ENCODE measurements around the gene LCLAT1.

Gene LCLAT1

DNA sequence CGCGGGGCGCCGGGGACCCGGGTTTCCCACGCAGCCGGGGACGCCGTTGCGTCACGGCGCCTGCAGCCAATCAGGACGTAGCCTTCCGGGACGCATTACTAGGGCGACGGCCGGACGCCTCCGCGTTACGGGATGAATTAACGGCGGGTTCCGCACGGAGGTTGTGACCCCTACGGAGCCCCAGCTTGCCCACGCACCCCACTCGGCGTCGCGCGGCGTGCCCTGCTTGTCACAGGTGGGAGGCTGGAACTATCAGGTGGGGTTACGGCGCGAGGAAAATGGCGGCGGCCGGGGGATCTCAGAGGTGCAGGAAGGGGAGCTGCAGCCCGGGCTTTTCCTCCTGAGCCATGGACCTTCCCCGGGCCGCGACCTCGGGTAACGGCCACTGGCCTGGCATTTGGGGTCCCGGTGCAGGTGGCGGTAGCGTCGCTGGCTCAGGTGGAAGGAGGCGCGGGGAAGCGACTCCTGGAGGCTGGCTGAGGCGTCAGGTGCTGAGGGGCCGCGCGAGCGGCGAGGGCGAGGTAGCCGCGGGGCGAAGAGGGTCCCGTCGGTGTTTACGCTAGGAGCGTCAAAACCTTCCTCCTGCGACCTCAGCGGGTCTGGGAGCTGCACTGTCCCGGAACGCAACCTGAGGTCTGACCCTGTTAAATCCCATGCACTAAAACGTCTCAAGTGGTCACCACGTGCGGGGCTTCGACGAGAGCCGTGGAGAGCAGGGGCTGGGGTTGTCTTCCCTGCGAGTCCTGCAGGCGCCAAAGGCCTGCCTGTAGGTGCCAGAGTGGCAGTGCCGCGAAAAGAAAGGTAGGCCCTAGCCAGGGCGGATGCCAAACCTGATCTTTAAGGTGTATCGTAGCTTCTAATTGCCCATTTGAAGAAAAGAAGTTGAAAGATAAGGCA, at the start of gene LCLAT1:
Gene LCLAT1 (plus strand): TSS at position 98 of the 897 bp plus-strand sequence. CDS start 78,345 bp downstream, outside the sequence.
- peak; percentile 90 for DNase-seq

DNA sequence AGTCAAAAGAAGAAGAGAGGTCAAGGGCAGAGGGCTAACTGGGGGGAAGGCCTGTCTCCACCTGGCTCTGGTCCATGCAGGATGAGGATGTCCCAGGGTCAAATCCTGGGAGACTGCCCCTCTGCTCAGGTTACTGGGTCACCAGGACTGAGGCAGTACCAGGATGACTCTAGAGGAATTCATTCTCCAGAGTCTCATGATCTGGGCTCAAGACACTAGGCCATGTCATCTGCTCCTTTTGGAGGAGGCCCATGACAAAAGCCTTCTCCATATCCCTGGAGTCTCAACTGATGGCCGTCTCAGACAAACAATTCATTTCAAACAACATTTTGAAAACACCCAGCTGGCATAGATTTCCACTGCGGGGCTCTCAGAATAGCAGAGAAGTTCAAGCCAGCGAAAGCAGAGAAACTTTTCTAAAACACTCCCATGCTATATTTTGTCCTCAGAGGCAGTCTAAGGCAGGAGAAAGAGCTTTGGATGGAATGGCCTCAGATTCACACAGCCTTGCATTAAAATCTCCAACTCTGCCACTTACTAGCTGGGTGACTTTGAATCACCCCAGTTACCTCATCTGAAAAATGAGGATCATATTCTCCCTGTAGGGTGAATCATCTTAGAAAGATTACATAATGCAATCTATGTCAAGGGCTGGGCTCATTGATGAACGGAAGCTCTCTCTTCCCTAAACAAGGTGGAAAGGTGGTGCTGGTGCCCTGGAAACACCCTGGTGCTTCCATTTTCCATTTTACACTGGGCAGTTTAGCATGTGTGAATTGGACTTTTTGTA, 48.8 kb upstream of the LCLAT1 start:
- DNase-seq = no peak

DNA sequence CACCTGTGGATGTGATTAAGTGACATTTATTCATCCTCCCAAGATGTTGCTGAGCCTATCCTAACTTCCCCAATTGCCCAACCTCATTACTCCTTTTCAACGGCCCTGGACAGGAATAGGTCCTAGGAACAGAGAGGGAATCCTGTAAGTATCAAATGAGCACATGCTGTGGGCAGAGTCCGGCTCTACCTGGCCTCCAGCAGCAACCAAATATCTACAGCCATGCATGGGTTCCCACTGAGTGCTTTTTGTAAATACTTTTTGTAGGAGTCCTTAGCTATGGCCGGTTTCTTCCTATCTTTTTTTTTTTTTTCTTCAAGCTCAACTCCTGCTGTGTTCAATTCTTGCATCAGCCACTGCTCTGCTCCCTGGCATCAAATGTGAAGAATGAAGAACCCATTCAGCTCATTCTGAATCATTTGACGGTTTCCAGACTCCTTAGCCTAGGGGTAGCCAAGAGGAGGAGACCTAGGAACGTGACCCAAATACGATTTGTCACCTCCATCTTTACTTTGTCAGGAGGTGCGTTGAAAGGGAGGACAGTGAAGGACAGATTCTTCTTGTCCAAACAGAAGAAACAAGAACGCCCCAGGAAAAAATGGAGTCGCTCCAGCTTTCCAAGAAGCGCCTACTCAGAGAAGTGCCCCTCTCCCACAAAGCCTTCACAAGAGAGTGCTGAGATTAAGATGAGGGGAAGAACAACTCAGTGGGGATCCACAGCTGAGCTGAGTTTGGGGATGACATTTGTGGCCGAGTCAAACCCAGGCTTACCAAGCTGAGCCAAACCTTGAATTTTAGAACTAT, 46.7 kb upstream of the LCLAT1 start:
- no peak for DNase-seq

DNA sequence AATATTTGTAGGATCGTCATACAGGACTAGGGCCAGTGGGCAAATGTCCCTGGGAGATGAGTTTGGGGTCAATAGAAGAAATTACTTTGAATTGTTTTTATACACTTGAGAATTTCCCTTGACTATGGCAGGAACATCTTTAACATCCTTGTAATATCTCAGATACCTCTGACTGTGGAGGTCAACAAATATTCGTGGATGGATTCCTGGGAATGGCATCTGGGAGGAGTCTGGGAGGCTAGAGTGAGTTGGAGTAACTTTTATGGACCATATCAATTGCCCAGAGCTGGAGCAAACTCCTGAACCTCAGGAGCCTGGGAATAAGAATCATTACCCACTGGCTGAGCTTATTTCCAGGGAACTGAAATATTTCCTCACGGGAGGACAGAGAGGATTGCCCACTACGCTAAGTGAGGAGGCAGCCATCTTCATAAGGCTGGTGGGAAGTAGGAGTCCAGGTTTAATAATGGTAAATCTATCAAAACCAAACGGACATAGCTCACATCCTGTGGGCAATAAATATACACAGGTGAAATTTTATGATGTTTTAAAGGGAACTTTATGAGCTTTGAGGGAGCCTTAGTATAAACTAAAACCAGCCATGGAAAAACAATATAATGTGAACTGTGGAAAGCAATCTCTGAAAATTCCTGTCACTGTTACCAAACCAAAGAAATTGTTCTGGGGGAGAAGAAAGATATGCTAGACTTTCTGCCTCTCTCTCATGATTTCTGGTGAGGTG, 44.4 kb upstream of the LCLAT1 start:
- DNase-seq = no peak

DNA sequence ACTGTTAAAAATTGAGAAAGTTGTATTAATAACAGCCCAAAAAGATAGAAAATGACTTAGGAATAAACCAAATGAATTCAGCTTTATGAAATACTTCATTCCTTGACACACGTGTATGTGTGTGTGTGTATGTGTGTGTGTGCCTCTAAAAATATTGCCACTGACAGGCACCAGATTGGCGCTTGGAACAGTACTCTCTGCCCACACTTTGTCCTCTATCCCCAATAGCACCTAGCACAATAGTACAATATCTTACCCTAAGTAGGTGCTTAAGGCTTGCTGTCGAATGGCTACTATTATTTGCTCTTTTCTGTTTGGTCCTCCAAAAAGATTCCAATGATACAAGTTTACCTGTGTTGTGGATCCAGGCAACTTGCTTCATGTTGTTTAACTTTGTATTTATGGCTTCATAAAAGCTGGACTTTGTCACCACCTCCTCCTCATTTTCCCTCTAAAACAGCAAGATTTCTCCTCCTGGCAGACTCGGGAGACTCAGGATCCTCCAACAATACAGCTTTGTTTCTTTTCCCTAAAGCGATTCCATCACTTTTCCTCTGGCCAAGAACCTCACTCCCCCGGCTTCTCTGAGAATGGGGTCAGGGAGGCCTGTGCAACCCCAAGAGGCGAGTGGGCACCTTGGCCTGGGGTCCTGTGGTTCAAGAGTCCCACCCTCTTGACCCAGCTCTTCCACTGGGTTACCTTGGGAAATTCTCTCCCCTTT, 43.3 kb upstream of the LCLAT1 start:
- DNase-seq = no peak

DNA sequence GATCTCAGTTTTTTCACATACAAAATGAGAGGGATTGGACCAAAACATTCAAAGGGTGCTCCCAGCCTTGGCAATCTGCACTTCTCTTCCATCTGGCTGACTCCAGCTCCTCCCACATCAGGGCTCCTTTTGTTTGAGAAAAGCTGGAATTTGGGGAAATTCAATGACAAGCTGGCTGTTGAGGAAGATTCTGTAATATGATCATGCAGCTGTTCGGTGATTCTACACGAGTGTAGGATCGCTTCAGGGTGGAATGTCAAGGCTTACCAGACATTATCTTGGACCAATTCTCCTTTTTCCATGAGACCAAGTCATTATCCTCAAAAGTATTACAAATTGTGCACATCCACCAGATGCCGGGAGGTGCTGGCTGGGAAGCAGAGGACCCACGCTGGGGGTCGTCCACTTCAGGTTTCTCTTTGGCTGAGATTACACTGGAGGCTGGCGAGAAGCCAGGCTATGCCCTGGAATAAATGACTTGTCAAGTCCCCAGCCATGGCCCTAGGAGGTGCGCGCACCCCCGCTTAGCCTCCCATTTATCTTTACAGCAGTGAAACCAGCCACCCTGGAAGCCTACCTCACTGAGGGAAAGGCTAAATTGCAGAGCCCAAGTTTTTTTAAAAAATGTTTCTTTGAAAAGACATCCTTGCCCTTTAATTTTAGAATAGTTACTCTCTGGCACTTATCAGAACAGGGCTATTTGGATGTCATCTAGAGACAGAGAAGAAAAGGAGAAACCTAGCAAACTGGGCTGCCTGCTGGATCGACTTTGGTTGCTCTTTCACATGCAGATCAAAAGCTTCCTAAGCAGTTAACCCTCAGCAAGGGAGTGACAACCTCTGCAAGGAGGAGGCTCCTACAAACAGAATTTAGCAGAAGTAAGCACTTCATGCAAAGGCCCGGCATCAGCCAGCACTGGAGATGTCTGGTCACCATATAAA, 42.5 kb upstream of the LCLAT1 start:
- no peak for DNase-seq

DNA sequence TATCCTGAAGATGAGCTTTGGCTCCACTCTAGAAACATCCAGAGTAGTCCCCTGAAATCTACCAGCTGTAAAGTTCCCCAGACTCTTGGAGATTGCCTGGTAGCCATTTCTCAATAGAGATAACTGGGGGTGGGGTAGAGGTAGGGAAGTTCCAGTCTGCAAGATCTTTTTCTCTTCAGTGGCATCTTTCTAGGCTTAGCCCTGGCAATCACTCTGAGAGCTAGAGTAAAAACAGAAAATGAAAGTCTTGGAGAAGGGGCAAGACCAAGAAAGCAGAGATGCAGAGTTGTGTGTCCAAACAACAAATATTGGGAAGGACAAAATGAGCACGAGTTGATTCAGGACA, 41.8 kb upstream of the LCLAT1 start:
- DNase-seq = no peak

DNA sequence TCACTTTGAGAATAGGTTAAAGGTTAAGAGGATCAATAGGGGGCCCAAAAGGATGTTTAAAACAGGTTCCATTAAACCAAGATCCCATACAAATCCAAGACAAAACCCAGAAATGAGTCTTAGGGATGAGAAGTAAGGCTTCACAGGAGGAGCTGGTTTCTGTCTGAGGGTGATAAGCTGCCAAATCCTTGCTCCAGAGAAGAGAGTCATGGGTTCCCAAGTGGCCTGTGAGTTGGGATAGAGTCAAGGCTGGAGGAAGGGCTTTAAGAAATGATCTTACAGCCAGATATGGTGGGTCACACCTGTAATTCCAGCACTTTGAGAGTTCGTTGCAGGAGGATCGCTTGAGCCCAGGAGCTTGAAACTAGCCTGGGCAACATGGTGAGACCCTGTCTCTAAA, 40.2 kb upstream of the LCLAT1 start:
- no peak for DNase-seq

DNA sequence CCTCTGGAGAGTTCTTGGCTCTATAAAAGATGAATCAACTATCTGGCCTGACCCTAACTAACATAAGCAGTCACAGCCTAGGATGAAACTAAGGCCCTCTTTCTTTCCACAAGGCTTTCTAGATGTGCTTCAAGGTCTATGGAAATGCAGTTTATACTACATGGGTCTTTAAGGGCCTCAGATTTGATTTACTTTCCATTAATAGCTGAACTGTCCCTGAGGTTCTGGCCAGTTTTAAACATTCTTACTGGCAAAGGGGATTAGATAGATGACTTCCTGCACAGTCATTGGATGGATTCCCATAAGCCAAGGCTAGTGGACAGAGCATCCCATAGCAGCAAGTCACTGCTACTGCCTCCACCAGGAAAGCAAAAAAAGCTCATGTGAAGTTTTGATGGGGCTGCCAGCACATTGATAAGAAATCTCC, 38.1 kb upstream of the LCLAT1 start:
- no peak for DNase-seq

DNA sequence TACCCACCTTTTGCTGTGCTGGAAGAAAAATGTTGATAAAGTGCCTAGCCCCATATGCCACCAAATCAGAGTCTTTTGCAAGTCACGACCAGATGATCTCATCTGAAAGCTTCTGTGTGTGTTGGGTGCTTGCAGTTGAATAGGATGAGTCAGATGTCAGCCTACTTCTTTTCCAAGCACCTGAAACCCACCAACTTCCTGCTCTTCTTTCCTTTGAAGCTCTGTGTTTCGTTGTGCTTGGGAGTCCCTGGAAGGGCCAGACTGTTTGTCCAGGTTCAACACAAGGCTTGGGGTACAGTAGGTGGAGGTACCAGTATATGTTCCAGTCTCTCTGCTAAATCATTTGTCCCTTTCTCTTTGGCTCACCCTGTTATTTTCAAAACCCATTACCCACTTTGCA, 36.8 kb upstream of the LCLAT1 start:
- no peak for DNase-seq

DNA sequence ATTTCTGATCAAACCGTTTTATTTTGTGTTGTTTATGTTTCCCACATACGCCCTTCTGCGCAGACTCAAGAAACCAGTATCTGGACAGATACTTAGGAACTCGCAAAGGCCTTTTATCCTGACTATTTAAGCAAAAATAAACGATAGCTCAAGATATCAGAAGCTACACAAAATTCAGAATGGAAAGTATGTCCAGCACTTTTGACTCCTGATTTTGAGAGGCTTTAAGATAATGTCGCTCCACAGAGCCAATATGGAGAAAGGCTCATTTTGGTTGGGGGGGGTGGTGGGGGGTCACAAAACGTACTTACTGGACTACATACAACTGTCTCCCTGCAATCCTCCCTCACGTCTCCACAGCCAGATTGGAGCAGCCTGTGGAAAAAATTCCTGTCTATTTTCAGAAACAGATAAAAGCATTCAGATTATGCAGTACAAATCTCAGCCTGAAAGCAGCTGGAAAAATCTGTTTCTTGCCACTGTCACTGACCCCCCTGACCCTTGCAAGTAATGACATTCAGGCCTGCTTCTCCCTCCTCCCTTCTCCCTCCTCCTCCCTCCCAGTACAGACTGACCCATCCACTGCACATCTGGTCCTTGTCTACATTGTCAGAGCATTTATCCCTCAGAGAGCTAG, 34.9 kb upstream of the LCLAT1 start:
- no peak for DNase-seq

DNA sequence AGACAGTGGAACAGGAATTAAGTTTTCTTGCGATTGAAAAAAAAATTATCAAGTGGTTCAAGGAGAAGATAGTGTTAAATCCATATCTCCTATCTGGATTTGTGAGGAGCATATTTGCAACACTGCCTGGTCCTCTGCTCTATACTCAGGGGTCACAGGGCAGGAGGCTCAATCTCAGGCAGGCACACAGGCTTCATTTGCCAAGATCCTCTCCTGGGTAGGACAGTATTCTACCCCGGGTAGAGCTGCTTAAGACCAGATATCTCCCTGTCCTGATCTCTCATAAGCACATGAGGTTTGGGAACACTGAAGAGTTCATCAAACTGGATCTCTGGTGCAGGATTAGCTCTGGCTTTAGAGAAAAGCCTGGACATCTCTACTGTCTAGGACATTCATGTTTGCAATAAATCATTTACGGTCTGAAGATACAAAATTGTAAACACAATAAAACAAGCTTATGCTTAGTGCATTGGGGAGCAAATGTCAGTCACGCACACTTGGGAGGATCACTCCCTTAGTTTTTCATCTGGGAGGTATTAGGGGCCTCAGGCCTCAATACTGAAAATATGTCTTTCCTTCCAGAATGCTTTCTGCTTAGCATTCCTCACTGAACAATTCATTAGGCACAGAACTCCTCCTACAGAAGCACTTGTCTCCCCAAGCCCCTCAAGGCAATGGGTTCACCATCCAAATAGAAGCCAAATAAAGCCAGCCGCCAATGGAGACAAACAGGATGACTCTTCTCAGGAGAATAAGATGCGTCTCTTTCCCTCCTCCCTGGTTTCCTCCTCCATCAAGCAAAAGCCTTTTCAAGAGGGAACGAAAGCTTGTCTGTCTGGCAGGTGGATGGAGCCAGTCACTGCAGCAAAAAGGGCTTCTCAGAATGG, 34.1 kb upstream of the LCLAT1 start:
- DNase-seq = no peak

DNA sequence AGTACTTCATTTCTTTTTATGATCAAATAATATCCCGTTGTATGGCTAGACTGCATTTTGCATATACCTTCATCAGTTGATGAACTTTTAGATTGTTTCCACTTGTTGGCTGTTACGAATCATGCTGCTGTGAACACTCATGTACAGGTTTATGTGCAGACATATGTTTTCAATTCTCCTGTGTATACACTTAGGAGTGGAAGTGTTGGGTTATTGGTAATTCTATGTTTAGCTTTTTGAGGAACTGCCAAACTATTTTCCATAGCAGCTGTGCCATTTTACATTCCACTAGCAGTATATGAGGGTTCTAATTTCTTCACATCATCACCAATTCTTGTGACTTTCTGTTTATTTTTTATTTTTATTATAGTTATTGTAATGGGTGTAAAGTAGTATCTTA, 32.1 kb upstream of the LCLAT1 start:
- no peak for DNase-seq

DNA sequence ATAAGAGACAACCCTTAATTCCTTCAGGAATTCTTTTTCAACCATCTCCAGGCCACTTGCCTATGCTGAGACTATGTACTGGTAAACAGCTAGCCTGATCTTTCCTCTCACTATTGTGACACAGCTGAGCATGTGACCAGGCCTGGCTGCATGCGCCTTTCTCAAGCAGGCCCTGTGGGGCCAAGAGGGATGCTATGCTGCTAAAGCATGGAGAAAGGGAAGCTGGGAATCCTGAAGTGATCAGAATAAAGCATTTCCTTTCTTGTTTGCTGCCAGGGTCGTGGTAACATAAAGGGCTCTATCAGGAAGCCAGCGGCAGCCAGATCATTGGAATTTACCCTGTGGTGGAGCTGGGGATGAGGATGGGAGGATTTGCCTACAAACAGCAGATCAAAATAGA, 29.8 kb upstream of the LCLAT1 start:
- no peak for DNase-seq

DNA sequence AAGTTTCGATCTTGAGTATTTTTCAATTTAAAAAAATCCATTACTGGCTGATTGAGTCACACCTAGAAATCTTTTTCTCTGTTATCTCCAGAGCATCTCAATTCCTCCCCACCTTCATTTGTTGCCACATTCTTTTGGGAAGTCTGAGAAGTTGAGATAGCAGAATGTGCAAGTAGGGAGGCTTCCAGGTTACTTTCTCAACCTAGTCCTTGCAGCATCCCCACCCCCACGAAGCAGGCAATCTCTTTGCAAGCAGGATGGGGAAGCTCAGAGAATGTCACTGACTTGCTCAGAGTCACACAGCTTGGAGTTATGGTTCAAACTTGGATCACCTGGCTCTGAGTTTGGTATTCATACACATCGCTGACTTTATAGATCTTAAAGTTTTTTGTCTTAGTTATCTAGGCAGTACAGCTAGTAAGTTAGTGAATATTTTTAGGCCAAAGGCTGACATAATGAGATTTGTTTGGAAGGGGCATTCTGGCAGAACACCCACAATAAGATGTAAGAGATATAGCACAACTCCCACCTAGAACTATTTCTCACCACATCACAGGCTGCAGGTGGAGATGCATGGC, 25.9 kb upstream of the LCLAT1 start:
- no peak for DNase-seq

DNA sequence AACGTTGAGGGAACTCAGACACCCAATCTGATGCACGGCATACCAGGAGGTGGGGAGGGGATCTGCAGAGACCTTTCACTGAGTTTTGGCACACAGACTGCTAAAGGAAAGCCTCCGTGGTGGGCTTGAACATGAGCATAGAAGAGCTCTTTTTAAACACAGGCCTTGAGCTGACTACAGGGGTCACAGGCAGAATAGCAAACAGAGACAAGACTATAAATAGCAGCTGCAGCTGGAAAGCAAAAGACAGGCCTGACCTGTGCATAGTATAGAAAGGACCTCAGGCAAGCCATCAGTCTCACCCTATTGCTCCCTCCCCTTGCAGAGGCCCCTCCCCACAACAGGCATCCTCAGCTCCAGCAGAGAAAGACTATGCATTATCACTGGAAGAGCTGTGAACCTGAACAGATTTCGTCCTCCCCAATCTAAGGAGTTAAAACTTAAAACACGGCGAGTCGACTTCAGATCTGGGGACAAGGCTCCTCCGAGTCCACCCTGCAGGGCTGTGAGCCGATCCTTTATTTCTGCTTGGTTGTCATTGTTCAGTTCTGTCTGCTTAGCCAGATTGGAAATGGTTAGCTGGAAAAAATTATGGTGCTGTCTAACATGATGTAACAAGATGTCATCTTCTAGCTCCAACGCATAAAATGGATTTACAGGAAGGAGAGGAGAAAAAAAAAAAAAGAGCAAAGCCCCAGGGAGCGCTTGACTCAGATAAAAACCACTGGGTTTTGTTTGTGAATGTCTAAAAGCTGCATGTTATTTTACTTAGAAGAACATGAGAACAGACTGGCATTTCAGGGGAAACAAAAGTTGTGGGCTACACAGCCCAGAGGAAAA, 25.2 kb upstream of the LCLAT1 start:
- no peak for DNase-seq

DNA sequence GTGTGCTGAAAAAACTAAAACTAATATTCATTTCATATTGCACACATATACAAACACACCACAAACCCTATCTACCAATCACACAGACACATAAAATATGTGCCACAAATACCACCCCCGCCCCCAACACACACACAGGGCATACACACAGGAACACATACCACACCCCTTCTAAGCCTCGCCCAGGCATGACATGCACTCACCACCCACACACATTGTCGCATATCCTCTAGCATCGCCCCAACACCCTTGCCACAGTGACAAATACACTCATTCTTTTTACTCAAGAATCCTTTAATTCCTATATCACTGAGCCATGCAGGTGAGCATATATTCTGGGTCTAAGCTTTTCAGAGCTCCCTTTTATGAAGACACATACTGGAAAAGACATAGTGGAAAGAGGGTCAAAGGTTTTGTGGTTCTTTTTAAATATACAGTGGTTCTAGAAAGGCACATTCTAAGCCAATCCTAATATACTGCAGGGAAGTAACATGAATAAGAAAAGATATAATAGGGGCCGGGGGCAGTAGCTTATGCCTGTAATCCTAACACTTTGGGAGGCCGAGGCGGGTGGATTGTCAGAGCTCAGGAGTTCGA, 24.5 kb upstream of the LCLAT1 start:
- no peak for DNase-seq
